HepG2 (cell line): ENCODE data around the gene KIAA1191. TPM values are rescaled to one million over a fixed set of nuclear protein-coding genes. Genes with fewer than 3 reads are reported as not detected.
A peak's percentile ranks its signal among the peaks of the same experiment; 100 is the strongest.

ENCODE experiments used
- ARNT ChIP-seq: fragments of 450-650 bp; IDR thresholded peaks from 2 replicates; pipeline ENCODE4 v1.6.1; 2017
- CENPT ChIP-seq: sonication (generic); formaldehyde crosslinking; IDR thresholded peaks from 2 replicates; pipeline ENCODE4 v1.8.0; 2022; ENCODE audit warnings: low read depth, mild to moderate bottlenecking, moderate library complexity, missing genetic modification reagents
- ERF ChIP-seq: IDR thresholded peaks from 2 replicates; pipeline ENCODE4 v1.6.1; 2018; ENCODE audit warnings: missing biosample characterization, missing genetic modification reagents
- HES4 ChIP-seq: sonication (generic); formaldehyde crosslinking; IDR thresholded peaks from 2 replicates; pipeline ENCODE4 v1.9.0; 2021; ENCODE audit warnings: mild to moderate bottlenecking, missing genetic modification reagents, borderline replicate concordance
- HMGA1 ChIP-seq: sonication (generic); formaldehyde crosslinking; conservative IDR thresholded peaks from 2 replicates; pipeline ENCODE4 v1.4.0; 2020; ENCODE audit warnings: missing genetic modification reagents
- KDM6A ChIP-seq: IDR thresholded peaks from 2 replicates; pipeline ENCODE4 v1.6.1; 2016; ENCODE audit warnings: low read depth
- MEIS1 ChIP-seq: sonication (generic); formaldehyde crosslinking; IDR thresholded peaks from 2 replicates; pipeline ENCODE4 v1.9.0; 2021; ENCODE audit warnings: mild to moderate bottlenecking, missing genetic modification reagents, moderate library complexity, borderline replicate concordance
- MXI1 ChIP-seq: IDR thresholded peaks from 3 replicates; pipeline ENCODE4 v1.6.1; 2012; ENCODE audit warnings: low read depth, low read length, inconsistent platforms, borderline replicate concordance
- PHB2 ChIP-seq: fragments of 450-650 bp; IDR thresholded peaks from 2 replicates; pipeline ENCODE4 v1.6.1; 2018; ENCODE audit not compliant: partially characterized antibody
- RBM39 ChIP-seq: fragments of 200-400 bp; formaldehyde crosslinking; IDR thresholded peaks from one replicate; pipeline ENCODE4 v1.6.1; 2018; ENCODE audit warnings: antibody characterized with exemption, mild to moderate bottlenecking, low read depth, low read length; ENCODE audit not compliant: poor library complexity, severe bottlenecking
- REPIN1 ChIP-seq: sonication (generic); formaldehyde crosslinking; IDR thresholded peaks from 2 replicates; pipeline ENCODE4 v1.8.0; 2022; ENCODE audit warnings: missing genetic modification reagents, low read depth, mild to moderate bottlenecking, borderline replicate concordance
- SSRP1 ChIP-seq: IDR thresholded peaks from 2 replicates; pipeline ENCODE4 v1.6.1; 2016; ENCODE audit warnings: control low read depth
- ZNF20 ChIP-seq: sonication (generic); formaldehyde crosslinking; IDR thresholded peaks from 2 replicates; pipeline ENCODE4 v1.4.0; 2020; ENCODE audit warnings: mild to moderate bottlenecking, moderate library complexity, missing genetic modification reagents
- ZNF792 ChIP-seq: IDR thresholded peaks from 2 replicates; pipeline ENCODE4 v1.6.1; 2016
- polyA plus RNA-seq, 8 experiments: library from polyadenylated mRNA; depleted of rRNA in 3 of 8; stranded (reverse) in 7 of 8; unstranded in 1 of 8; fragments of >200 nt; fragmentation: Illumina TruSeq in 4 of 8; extraction: Trizol in 4 of 8; gene quantifications; 2 replicates each; pipeline versions ENCODE4 v1.2.1 to v1.2.3, GENCODE V29; 2011 to 2016; ENCODE audit warnings: low read depth in 4 of 8, missing spikeins in 1 of 8, mixed read lengths in 1 of 8; ENCODE audit not compliant: insufficient read depth in 1 of 8
- total RNA-seq, 5 experiments: library from RNA; depleted of rRNA; stranded (reverse); fragments of >200 nt; fragmentation: Illumina TruSeq; extraction: Trizol; gene quantifications; 2 replicates each; pipeline ENCODE4 v1.2.3, GENCODE V29; 2016; ENCODE audit warnings: low read depth in 1 of 5
- TF ChIP-seq, protein P1 (sequence below): sonication (generic); formaldehyde crosslinking; IDR thresholded peaks from 2 replicates; pipeline ENCODE4 v1.5.1; 2020; ENCODE audit warnings: missing genetic modification reagents, mild to moderate bottlenecking, borderline replicate concordance
- TF ChIP-seq, protein P2 (sequence below): sonication (generic); formaldehyde crosslinking; IDR thresholded peaks from 2 replicates; pipeline ENCODE4 v1.5.0; 2020; ENCODE audit warnings: mild to moderate bottlenecking, missing genetic modification reagents, borderline replicate concordance
- TF ChIP-seq, protein P3 (sequence below): IDR thresholded peaks from 2 replicates; pipeline ENCODE4 v1.6.1; 2016; ENCODE audit warnings: low read depth, control low read depth
- TF ChIP-seq, protein P4 (sequence below): sonication (generic); IDR thresholded peaks from 2 replicates; pipeline ENCODE4 v1.6.1; 2016; ENCODE audit warnings: low read depth, borderline replicate concordance

Gene KIAA1191
- total and polyA plus RNA-seq, 2 of the 13 experiments (the other 11 are each of a cell fraction or from before 2014, with no cell fraction given): 63.6 to 103 TPM

DNA sequence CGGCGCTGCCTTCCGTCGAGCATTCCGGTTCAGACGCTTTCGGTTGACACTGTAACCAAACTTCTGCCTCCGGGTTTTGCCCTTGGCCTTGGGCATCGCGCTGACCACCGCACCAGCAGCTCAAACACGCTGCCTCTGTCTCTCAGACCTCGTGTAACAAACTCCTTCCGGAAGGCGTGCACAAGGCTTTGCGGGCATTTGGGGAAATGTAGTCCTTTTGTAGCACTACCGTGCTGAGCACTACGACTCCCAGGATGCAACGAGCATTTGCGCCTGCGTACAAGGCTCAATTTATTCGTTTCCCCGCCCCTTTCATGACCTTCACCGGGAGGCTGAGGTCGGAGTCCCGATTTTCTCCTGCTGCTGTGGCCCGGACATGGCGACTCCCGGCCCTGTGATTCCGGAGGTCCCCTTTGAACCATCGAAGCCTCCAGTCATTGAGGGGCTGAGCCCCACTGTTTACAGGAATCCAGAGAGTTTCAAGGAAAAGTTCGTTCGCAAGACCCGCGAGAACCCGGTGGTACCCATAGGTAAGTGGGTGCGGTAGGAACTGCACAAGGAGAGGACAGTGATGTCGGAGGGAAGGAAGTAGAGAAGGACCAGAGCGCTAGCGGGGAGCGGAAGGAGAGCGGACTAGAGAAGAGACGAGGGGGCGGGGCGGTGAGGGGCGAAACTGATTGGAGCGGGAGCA, 27.0 kb upstream of the KIAA1191 start, which contains the start of the genes HIGD2A and NOP16 (continued):
- TF ChIP-seq RBM39 (peak; percentile 55), ERF (CRISPR knock-in tag) (peak; percentile 77), MEIS1 (CRISPR knock-in tag) (0 out of 2 replicates have a peak, but pooled peaks have one; percentile 84), PHB2 (no peak), CENPT (CRISPR knock-in tag) (no peak; the same call in 1 of the 2 replicates), MXI1 (peak; percentile 99), ARNT (no peak), ZNF792 (CRISPR knock-in tag) (peak; percentile 79), REPIN1 (CRISPR knock-in tag) (peak; percentile 69; the same call in 1 of the 2 replicates), ZNF20 (CRISPR knock-in tag) (no peak), HES4 (CRISPR knock-in tag) (no peak), SSRP1 (CRISPR knock-in tag) (peak; percentile 87; the same call in 1 of the 2 replicates), KDM6A (CRISPR knock-in tag) (peak; percentile 29; the same call in 1 of the 2 replicates), HMGA1 (CRISPR knock-in tag) (no peak)
- TF ChIP-seq, protein P1, sequence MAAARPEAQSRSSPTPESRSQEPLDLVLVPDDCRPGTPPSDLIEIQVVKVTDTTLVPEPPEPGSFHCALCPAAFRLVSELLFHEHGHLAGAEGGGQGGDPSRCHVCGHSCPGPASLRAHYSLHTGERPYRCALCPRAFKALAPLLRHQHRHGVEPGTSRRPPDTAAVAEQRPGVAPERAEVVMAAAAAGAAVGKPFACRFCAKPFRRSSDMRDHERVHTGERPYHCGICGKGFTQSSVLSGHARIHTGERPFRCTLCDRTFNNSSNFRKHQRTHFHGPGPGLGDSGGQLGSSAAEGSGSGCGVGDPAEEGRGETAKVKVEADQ (CRISPR knock-in tag): peak; percentile 91; the same call in 1 of the 2 replicates
- TF ChIP-seq, protein P2, sequence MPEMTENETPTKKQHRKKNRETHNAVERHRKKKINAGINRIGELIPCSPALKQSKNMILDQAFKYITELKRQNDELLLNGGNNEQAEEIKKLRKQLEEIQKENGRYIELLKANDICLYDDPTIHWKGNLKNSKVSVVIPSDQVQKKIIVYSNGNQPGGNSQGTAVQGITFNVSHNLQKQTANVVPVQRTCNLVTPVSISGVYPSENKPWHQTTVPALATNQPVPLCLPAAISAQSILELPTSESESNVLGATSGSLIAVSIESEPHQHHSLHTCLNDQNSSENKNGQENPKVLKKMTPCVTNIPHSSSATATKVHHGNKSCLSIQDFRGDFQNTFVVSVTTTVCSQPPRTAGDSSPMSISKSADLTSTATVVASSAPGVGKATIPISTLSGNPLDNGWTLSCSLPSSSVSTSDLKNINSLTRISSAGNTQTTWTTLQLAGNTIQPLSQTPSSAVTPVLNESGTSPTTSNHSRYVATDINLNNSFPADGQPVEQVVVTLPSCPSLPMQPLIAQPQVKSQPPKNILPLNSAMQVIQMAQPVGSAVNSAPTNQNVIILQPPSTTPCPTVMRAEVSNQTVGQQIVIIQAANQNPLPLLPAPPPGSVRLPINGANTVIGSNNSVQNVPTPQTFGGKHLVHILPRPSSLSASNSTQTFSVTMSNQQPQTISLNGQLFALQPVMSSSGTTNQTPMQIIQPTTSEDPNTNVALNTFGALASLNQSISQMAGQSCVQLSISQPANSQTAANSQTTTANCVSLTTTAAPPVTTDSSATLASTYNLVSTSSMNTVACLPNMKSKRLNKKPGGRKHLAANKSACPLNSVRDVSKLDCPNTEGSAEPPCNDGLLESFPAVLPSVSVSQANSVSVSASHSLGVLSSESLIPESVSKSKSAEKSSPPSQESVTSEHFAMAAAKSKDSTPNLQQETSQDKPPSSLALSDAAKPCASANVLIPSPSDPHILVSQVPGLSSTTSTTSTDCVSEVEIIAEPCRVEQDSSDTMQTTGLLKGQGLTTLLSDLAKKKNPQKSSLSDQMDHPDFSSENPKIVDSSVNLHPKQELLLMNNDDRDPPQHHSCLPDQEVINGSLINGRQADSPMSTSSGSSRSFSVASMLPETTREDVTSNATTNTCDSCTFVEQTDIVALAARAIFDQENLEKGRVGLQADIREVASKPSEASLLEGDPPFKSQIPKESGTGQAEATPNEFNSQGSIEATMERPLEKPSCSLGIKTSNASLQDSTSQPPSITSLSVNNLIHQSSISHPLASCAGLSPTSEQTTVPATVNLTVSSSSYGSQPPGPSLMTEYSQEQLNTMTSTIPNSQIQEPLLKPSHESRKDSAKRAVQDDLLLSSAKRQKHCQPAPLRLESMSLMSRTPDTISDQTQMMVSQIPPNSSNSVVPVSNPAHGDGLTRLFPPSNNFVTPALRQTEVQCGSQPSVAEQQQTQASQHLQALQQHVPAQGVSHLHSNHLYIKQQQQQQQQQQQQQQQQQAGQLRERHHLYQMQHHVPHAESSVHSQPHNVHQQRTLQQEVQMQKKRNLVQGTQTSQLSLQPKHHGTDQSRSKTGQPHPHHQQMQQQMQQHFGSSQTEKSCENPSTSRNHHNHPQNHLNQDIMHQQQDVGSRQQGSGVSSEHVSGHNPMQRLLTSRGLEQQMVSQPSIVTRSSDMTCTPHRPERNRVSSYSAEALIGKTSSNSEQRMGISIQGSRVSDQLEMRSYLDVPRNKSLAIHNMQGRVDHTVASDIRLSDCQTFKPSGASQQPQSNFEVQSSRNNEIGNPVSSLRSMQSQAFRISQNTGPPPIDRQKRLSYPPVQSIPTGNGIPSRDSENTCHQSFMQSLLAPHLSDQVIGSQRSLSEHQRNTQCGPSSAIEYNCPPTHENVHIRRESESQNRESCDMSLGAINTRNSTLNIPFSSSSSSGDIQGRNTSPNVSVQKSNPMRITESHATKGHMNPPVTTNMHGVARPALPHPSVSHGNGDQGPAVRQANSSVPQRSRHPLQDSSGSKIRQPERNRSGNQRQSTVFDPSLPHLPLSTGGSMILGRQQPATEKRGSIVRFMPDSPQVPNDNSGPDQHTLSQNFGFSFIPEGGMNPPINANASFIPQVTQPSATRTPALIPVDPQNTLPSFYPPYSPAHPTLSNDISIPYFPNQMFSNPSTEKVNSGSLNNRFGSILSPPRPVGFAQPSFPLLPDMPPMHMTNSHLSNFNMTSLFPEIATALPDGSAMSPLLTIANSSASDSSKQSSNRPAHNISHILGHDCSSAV: no peak
- TF ChIP-seq, protein P3, sequence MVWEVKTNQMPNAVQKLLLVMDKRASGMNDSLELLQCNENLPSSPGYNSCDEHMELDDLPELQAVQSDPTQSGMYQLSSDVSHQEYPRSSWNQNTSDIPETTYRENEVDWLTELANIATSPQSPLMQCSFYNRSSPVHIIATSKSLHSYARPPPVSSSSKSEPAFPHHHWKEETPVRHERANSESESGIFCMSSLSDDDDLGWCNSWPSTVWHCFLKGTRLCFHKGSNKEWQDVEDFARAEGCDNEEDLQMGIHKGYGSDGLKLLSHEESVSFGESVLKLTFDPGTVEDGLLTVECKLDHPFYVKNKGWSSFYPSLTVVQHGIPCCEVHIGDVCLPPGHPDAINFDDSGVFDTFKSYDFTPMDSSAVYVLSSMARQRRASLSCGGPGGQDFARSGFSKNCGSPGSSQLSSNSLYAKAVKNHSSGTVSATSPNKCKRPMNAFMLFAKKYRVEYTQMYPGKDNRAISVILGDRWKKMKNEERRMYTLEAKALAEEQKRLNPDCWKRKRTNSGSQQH (CRISPR knock-in tag): peak; percentile 91
- TF ChIP-seq, protein P4, sequence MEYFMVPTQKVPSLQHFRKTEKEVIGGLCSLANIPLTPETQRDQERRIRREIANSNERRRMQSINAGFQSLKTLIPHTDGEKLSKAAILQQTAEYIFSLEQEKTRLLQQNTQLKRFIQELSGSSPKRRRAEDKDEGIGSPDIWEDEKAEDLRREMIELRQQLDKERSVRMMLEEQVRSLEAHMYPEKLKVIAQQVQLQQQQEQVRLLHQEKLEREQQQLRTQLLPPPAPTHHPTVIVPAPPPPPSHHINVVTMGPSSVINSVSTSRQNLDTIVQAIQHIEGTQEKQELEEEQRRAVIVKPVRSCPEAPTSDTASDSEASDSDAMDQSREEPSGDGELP: no peak
